WTC11 (cell line): ENCODE measurements around the gene PTP4A2. TPM values are rescaled to one million over a fixed set of nuclear protein-coding genes. Genes with fewer than 3 reads are reported as not detected.

Source experiments
- ATAC-seq: fragments of 200-7000 bp; cut with Tn5 transposase; 2 replicates; pipeline ENCODE4 v1.10.0; 2021; ENCODE audit warnings: mild to moderate bottlenecking, moderate library complexity
- CTCF ChIA-PET: fragments of 300-600 bp; sonication (Branson Sonifier 250); formaldehyde crosslinking; loops from one replicate; lab custom pipeline; 2021; ENCODE audit warnings: antibody characterized with exemption; lab: Charles Lee
- POLR2A ChIA-PET: fragments of 350-600 bp; sonication (Branson Sonifier 250); formaldehyde crosslinking; loops from one replicate; lab custom pipeline; 2021; ENCODE audit warnings: antibody characterized with exemption; lab: Charles Lee
- DNase-seq: peaks from one replicate; pipeline ENCODE4 v3.0.0; 2021; ENCODE audit warnings: low spot score
- H3K27ac Mint-ChIP-seq: 2 replicates; pipeline ENCODE4 v1.8.0; 2021; ENCODE audit warnings: mixed read lengths
- H3K27me3 Mint-ChIP-seq: 2 replicates; pipeline ENCODE4 v1.8.0; 2021; ENCODE audit warnings: low read depth, mild to moderate bottlenecking, moderate library complexity, mixed read lengths
- H3K36me3 Mint-ChIP-seq: 2 replicates; pipeline ENCODE4 v1.8.0; 2021; ENCODE audit warnings: mixed read lengths
- H3K4me1 Mint-ChIP-seq: 2 replicates; pipeline ENCODE4 v1.8.0; 2022; ENCODE audit warnings: mixed read lengths
- H3K4me3 Mint-ChIP-seq: 2 replicates; pipeline ENCODE4 v1.8.0; 2021; ENCODE audit warnings: mild to moderate bottlenecking, moderate library complexity, mixed read lengths
- H3K9me3 Mint-ChIP-seq: 2 replicates; pipeline ENCODE4 v1.8.0; 2021; ENCODE audit warnings: mixed read lengths
- CREB1 ChIP-seq: sonication (generic); formaldehyde crosslinking; IDR thresholded peaks from 2 replicates; pipeline ENCODE4 v1.8.0; 2023; ENCODE audit warnings: mild to moderate bottlenecking, missing genetic modification reagents
- CREM ChIP-seq: sonication (generic); formaldehyde crosslinking; IDR thresholded peaks from 2 replicates; pipeline ENCODE4 v1.8.1; 2022; ENCODE audit warnings: mild to moderate bottlenecking, missing genetic modification reagents, moderate library complexity
- E2F4 ChIP-seq: sonication (generic); formaldehyde crosslinking; IDR thresholded peaks from 2 replicates; pipeline ENCODE4 v1.8.1; 2022; ENCODE audit warnings: low read depth, mild to moderate bottlenecking, moderate library complexity, missing genetic modification reagents, borderline replicate concordance
- ESRRA ChIP-seq: sonication (generic); formaldehyde crosslinking; IDR thresholded peaks from 2 replicates; pipeline ENCODE4 v1.8.1; 2022; ENCODE audit warnings: mild to moderate bottlenecking, missing genetic modification reagents, borderline replicate concordance
- FOXJ3 ChIP-seq: sonication (generic); formaldehyde crosslinking; IDR thresholded peaks from 2 replicates; pipeline ENCODE4 v1.9.0; 2021; ENCODE audit warnings: missing genetic modification reagents, mild to moderate bottlenecking, borderline replicate concordance
- GRHL2 ChIP-seq: fragments of 250-450 bp; sonication (Bioruptor Pico); IDR thresholded peaks from 2 replicates; pipeline ENCODE4 v1.8.0; 2022; ENCODE audit warnings: mild to moderate bottlenecking, moderate library complexity; ENCODE audit not compliant: insufficient replicate concordance, severe bottlenecking
- NFE2L1 ChIP-seq: sonication (generic); formaldehyde crosslinking; IDR thresholded peaks from 2 replicates; pipeline ENCODE4 v1.8.1; 2023; ENCODE audit warnings: missing genetic modification reagents
- SMAD3 ChIP-seq: sonication (generic); formaldehyde crosslinking; IDR thresholded peaks from 2 replicates; pipeline ENCODE4 v1.8.0; 2022; ENCODE audit warnings: missing genetic modification reagents, mild to moderate bottlenecking, borderline replicate concordance
- TCF7 ChIP-seq: sonication (generic); formaldehyde crosslinking; IDR thresholded peaks from 2 replicates; pipeline ENCODE4 v1.8.0; 2022; ENCODE audit warnings: mild to moderate bottlenecking, low read depth, missing genetic modification reagents, moderate library complexity
- ZNF138 ChIP-seq: sonication (generic); formaldehyde crosslinking; conservative IDR thresholded peaks from 2 replicates; pipeline ENCODE4 v1.8.1; 2022; ENCODE audit warnings: mild to moderate bottlenecking, moderate library complexity, missing genetic modification reagents
- ZNF281 ChIP-seq: sonication (generic); formaldehyde crosslinking; IDR thresholded peaks from 2 replicates; pipeline ENCODE4 v1.8.0; 2023; ENCODE audit warnings: mild to moderate bottlenecking, missing genetic modification reagents
- ZNF416 ChIP-seq: fragments of 250-450 bp; sonication (Bioruptor Pico); IDR thresholded peaks from 2 replicates; pipeline ENCODE4 v1.9.0; 2021; ENCODE audit warnings: mild to moderate bottlenecking, inconsistent platforms
- total RNA-seq: library from RNA; stranded (reverse); gene quantifications from 3 replicates; pipeline ENCODE4 v1.2.3, GENCODE V29; 2021
- TF ChIP-seq, protein P1 (sequence below): sonication (generic); formaldehyde crosslinking; IDR thresholded peaks from 2 replicates; pipeline ENCODE4 v1.8.0; 2022; ENCODE audit warnings: mild to moderate bottlenecking, missing genetic modification reagents
- TF ChIP-seq, protein P2 (sequence below): sonication (generic); formaldehyde crosslinking; IDR thresholded peaks from 2 replicates; pipeline ENCODE4 v1.8.1; 2022; ENCODE audit warnings: mild to moderate bottlenecking, moderate library complexity, missing genetic modification reagents
- TF ChIP-seq, protein P3 (sequence below): fragments of 250-450 bp; sonication (Bioruptor Pico); conservative IDR thresholded peaks from 2 replicates; pipeline ENCODE4 v1.9.0; 2021; ENCODE audit warnings: mild to moderate bottlenecking
- TF ChIP-seq, protein P4 (sequence below): sonication (generic); formaldehyde crosslinking; conservative IDR thresholded peaks from 2 replicates; pipeline ENCODE4 v1.8.1; 2023; ENCODE audit warnings: mild to moderate bottlenecking, low read depth, missing genetic modification reagents, moderate library complexity
- TF ChIP-seq, protein P5 (sequence below): sonication (generic); formaldehyde crosslinking; IDR thresholded peaks from 2 replicates; pipeline ENCODE4 v1.8.1; 2023; ENCODE audit warnings: mild to moderate bottlenecking, missing genetic modification reagents, moderate library complexity
- TF ChIP-seq, protein P6 (sequence below): sonication (generic); formaldehyde crosslinking; IDR thresholded peaks from 2 replicates; pipeline ENCODE4 v1.8.1; 2023; ENCODE audit warnings: mild to moderate bottlenecking, missing genetic modification reagents, moderate library complexity
- TF ChIP-seq, protein P7 (sequence below): sonication (generic); formaldehyde crosslinking; IDR thresholded peaks from 2 replicates; pipeline ENCODE4 v1.8.1; 2022; ENCODE audit warnings: mild to moderate bottlenecking, missing genetic modification reagents, moderate library complexity, borderline replicate concordance

Gene PTP4A2
- total RNA-seq, 1 experiment from 2014 or later = 172 TPM

DNA sequence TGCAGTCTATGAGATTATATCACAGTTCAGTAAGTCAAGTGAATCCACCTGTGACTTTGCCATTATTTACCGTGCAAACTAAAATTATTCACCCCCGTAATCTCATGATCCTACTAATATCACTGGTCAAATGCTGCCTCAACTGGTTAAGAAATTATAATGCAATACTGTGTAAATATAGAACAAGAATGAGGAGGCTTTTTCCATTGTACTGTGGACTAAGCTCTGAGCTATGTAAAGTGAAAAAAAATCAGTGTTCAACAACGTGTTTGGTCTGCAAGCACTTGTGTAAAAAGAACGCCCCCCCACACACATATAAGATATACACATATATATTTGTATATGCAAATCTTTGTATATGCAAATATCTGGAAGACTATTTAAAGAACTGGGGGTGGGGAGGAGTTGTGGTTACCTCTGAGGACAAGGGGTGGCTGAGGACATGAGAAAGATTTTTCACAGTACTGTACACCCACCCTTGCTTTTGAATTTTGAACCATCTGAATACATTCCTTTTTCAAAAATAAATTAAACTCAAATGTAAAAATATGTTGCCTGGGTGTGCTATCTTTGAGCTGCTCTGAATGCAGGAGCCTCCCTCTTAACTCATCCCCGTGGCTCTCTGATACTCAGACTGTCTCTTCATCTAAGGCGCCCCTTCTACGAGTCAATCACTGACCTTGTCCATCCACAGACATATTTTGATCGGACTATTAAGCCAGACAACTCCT, 57.0 kb downstream of the PTP4A2 start:
- no peaks in the 10 kb centered on the region for H3K9me3 Mint-ChIP-seq
- no peak for TF ChIP-seq TCF7 (CRISPR knock-in tag)
- TF ChIP-seq, protein P1, sequence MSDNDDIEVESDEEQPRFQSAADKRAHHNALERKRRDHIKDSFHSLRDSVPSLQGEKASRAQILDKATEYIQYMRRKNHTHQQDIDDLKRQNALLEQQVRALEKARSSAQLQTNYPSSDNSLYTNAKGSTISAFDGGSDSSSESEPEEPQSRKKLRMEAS = no peak
- TF ChIP-seq, protein P2, sequence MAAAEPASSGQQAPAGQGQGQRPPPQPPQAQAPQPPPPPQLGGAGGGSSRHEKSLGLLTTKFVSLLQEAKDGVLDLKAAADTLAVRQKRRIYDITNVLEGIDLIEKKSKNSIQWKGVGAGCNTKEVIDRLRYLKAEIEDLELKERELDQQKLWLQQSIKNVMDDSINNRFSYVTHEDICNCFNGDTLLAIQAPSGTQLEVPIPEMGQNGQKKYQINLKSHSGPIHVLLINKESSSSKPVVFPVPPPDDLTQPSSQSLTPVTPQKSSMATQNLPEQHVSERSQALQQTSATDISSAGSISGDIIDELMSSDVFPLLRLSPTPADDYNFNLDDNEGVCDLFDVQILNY (CRISPR knock-in tag) = no peak
- TF ChIP-seq, protein P3, sequence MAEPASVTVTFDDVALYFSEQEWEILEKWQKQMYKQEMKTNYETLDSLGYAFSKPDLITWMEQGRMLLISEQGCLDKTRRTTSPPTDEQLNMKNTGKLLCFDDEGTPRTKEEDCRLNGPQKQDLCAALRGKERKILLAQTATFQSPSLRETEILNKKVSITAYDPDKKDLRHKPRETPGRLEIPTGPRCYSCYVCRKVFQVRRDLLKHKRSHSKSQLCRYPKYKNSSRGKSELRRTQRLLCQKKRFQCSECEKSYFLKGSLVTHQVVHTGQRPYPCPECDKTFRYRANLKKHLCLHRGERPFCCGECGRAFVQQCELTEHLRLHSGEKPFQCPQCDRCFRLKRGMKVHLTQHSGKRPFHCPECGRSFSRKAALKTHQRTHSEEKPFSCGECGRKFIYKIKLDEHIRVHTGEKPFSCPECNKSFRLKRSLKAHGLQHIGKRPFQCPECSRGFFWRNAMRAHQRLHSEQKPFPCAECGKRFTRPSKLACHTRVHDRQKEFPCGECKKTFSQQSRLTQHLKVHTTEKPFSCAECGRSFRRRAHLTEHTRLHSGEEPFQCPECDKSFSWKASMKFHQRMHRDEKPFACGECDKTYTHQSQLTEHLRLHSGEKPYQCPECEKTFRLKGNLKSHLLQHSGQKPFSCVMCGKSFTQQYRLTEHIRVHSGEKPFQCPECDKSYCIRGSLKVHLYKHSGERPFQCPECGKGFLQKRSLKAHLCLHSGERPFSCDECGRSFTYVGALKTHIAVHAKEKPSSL = no peak
- TF ChIP-seq, protein P4, sequence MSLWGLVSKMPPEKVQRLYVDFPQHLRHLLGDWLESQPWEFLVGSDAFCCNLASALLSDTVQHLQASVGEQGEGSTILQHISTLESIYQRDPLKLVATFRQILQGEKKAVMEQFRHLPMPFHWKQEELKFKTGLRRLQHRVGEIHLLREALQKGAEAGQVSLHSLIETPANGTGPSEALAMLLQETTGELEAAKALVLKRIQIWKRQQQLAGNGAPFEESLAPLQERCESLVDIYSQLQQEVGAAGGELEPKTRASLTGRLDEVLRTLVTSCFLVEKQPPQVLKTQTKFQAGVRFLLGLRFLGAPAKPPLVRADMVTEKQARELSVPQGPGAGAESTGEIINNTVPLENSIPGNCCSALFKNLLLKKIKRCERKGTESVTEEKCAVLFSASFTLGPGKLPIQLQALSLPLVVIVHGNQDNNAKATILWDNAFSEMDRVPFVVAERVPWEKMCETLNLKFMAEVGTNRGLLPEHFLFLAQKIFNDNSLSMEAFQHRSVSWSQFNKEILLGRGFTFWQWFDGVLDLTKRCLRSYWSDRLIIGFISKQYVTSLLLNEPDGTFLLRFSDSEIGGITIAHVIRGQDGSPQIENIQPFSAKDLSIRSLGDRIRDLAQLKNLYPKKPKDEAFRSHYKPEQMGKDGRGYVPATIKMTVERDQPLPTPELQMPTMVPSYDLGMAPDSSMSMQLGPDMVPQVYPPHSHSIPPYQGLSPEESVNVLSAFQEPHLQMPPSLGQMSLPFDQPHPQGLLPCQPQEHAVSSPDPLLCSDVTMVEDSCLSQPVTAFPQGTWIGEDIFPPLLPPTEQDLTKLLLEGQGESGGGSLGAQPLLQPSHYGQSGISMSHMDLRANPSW (CRISPR knock-in tag) = no peak
- TF ChIP-seq, protein P5, sequence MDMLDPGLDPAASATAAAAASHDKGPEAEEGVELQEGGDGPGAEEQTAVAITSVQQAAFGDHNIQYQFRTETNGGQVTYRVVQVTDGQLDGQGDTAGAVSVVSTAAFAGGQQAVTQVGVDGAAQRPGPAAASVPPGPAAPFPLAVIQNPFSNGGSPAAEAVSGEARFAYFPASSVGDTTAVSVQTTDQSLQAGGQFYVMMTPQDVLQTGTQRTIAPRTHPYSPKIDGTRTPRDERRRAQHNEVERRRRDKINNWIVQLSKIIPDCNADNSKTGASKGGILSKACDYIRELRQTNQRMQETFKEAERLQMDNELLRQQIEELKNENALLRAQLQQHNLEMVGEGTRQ (CRISPR knock-in tag) = no peak
- no peak for TF ChIP-seq ESRRA (CRISPR knock-in tag)
- TF ChIP-seq GRHL2 = no peak
- no peak for TF ChIP-seq ZNF416 (CRISPR knock-in tag)
- no peak for TF ChIP-seq CREB1 (CRISPR knock-in tag)
- TF ChIP-seq ZNF138 (CRISPR knock-in tag) = no peak
- ChIA-PET POLR2A (no interaction called here), CTCF (interaction anchor here (1.0 to 2.3 kb wide), 2 partner anchors 65 to 83 kb away, joined by 4 to 11 read pairs; partner anchors contain the start of gene SPOCD1)
- peaks cover 4% of the 10 kb centered on the region; the same call in 1 of the 2 replicates for H3K27me3 Mint-ChIP-seq
- no peak for ATAC-seq
- no peak for DNase-seq
- no peak overlapping the region for H3K27ac Mint-ChIP-seq
- H3K4me1 Mint-ChIP-seq = peaks cover 5% of the 10 kb centered on the region; the same call in 1 of the 2 replicates
- no peak overlapping the region for H3K4me3 Mint-ChIP-seq
- H3K36me3 Mint-ChIP-seq = no peaks in the 10 kb centered on the region

DNA sequence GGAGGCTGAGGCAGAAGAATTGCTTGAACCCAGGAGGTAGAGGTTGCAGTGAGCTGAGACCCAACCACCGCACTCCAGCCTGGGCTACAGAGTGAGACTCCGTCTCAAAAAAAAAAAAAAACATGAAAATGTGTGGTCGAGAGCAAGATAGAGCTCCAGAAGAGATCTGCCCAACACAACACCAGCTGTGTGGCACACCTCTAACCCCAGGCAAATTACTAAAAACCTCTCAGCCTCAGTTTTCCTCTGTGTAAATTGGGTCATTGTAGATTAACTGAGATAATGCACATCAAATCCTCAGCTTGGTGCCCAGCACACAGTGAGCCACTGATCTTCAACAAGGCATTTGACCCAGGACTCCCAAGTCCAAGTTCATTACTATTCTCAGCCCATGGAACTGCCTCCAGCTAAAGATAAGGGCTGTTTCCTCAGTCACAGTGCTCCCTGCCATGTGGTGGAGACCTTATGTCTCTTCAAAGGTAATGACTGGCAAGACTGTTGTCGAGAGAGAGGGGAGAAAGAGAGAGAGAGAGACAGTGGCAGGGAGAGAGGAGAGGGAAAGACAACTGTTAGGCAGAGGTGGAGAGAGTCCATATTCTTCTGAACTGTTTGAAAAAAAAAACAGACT, 58.1 kb downstream of the PTP4A2 start:
- CTCF ChIA-PET = interaction anchor here (2.3 kb wide), 1 partner anchor 84 kb away, joined by 11 read pairs; no protein-coding TSS in a partner anchor
- ATAC-seq (no peak), DNase-seq (no peak)
- H3K27ac Mint-ChIP-seq = no peak overlapping the region
- H3K9me3 Mint-ChIP-seq = no peaks in the 10 kb centered on the region
- peaks cover 5% of the 10 kb centered on the region; the same call in 1 of the 2 replicates for H3K4me1 Mint-ChIP-seq
- POLR2A ChIA-PET = interaction anchor here (0.6 kb wide), 1 partner anchor 162 kb away, joined by 7 read pairs; no protein-coding TSS in a partner anchor
- no peaks in the 10 kb centered on the region for H3K36me3 Mint-ChIP-seq
- H3K4me3 Mint-ChIP-seq = no peak overlapping the region
- H3K27me3 Mint-ChIP-seq = peaks cover 4% of the 10 kb centered on the region; the same call in 1 of the 2 replicates
- TF ChIP-seq, protein P6, sequence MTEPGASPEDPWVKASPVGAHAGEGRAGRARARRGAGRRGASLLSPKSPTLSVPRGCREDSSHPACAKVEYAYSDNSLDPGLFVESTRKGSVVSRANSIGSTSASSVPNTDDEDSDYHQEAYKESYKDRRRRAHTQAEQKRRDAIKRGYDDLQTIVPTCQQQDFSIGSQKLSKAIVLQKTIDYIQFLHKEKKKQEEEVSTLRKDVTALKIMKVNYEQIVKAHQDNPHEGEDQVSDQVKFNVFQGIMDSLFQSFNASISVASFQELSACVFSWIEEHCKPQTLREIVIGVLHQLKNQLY (CRISPR knock-in tag) = no peak
- TF ChIP-seq NFE2L1 (CRISPR knock-in tag) (no peak), SMAD3 (CRISPR knock-in tag) (no peak), FOXJ3 (CRISPR knock-in tag) (no peak), ZNF281 (CRISPR knock-in tag) (no peak), E2F4 (no peak), CREM (CRISPR knock-in tag) (no peak)
- TF ChIP-seq, protein P7, sequence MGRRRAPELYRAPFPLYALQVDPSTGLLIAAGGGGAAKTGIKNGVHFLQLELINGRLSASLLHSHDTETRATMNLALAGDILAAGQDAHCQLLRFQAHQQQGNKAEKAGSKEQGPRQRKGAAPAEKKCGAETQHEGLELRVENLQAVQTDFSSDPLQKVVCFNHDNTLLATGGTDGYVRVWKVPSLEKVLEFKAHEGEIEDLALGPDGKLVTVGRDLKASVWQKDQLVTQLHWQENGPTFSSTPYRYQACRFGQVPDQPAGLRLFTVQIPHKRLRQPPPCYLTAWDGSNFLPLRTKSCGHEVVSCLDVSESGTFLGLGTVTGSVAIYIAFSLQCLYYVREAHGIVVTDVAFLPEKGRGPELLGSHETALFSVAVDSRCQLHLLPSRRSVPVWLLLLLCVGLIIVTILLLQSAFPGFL (CRISPR knock-in tag) = no peak
